ENCODE measurements around the gene TMEM178B. TPM values are rescaled to one million over a fixed set of nuclear protein-coding genes. Genes with fewer than 3 reads are reported as not detected.

Gene TMEM178B
- total RNA-seq, 4 donors from 2014 or later = 0.15 to 1.2 (median 0.58) TPM

- DNase-seq (ENCODE audit: low spot score in 2 of 2) = no peak
- intact Hi-C loops (cut with DNase I; ENCODE audit: low total_unique reads) = no loop called here
- H3K4me3 ChIP-seq (ENCODE audit: low read depth, poor library complexity, severe bottlenecking) = no peak overlapping the region
- no peak for TF ChIP-seq POLR2A (IDR thresholded peaks at IDR 0.05)
- TF ChIP-seq CTCF (IDR thresholded peaks at IDR 0.05) = no peak
- 55 to 61% methylated on average over 3 of the region's 3 CpGs for WGBS, 2 donors
Measured at GRCh38 chr7:141351175-141351574, 277.3 kb downstream of the TMEM178B start.

GRCh38 chr7:141352955-141353354 lies 279.1 kb downstream of the TMEM178B start:
- TF ChIP-seq CTCF (IDR thresholded peaks at IDR 0.05) (no peak), POLR2A (IDR thresholded peaks at IDR 0.05) (no peak)
- WGBS, 2 donors = 83 to 86% methylated on average over 3 of the region's 3 CpGs
- DNase-seq (ENCODE audit: low spot score in 2 of 2) = no peak
- intact Hi-C loops (cut with DNase I; ENCODE audit: low total_unique reads) = no loop called here
- H3K4me3 ChIP-seq (ENCODE audit: low read depth, poor library complexity, severe bottlenecking) = no peak overlapping the region

- intact Hi-C loops (cut with DNase I; ENCODE audit: low total_unique reads) = no loop called here
- no peak for TF ChIP-seq CTCF (IDR thresholded peaks at IDR 0.05)
- no peak for TF ChIP-seq POLR2A (IDR thresholded peaks at IDR 0.05)
- no peak for DNase-seq (ENCODE audit: low spot score in 2 of 2)
- WGBS, 2 donors = 52 to 61% methylated on average over 1 of the region's 1 CpG
- no peak overlapping the region for H3K4me3 ChIP-seq (ENCODE audit: low read depth, poor library complexity, severe bottlenecking)
Measured at GRCh38 chr7:141354251-141354650, 280.4 kb downstream of the TMEM178B start.

GRCh38 chr7:141355032-141355431 lies 281.2 kb downstream of the TMEM178B start:
- 0 to 25% methylated on average over 1 of the region's 1 CpG for WGBS, 2 donors
- no peak overlapping the region for H3K4me3 ChIP-seq (ENCODE audit: low read depth, poor library complexity, severe bottlenecking)
- DNase-seq (ENCODE audit: low spot score in 2 of 2) = no peak
- intact Hi-C loops (cut with DNase I; ENCODE audit: low total_unique reads) = loop anchor here (1.0 kb wide), 1 partner anchor 19 kb away; no protein-coding TSS in a partner anchor
- TF ChIP-seq CTCF (IDR thresholded peaks at IDR 0.05) (no peak), POLR2A (IDR thresholded peaks at IDR 0.05) (no peak)

GRCh38 chr7:141356161-141356560 lies 282.3 kb downstream of the TMEM178B start:
- no peak overlapping the region for H3K4me3 ChIP-seq (ENCODE audit: low read depth, poor library complexity, severe bottlenecking)
- TF ChIP-seq POLR2A (IDR thresholded peaks at IDR 0.05) (no peak), CTCF (IDR thresholded peaks at IDR 0.05) (no peak)
- intact Hi-C loops (cut with DNase I; ENCODE audit: low total_unique reads) = no loop called here
- no peak for DNase-seq (ENCODE audit: low spot score in 2 of 2)
- WGBS, 2 donors = 23 to 49% methylated on average over 3 of the region's 3 CpGs

- no peak for DNase-seq (ENCODE audit: low spot score in 2 of 2)
- intact Hi-C loops (cut with DNase I; ENCODE audit: low total_unique reads) = no loop called here
- no peak for TF ChIP-seq CTCF (IDR thresholded peaks at IDR 0.05)
- TF ChIP-seq POLR2A (IDR thresholded peaks at IDR 0.05) = no peak
- no peak overlapping the region for H3K4me3 ChIP-seq (ENCODE audit: low read depth, poor library complexity, severe bottlenecking)
- WGBS, 2 donors = 70 to 82% methylated on average over 1 of the region's 1 CpG
Measured at GRCh38 chr7:141358386-141358785, 284.5 kb downstream of the TMEM178B start.

Data from lower leg skin (tissue), 4 donors.